ENCODE measurements around the gene PRLR. TPM values are rescaled to one million over a fixed set of nuclear protein-coding genes. Genes with fewer than 3 reads are reported as not detected.

Gene PRLR
- total RNA-seq, 1 experiment from 2014 or later, result 2.5 TPM

GRCh38 chr5:35153375-35153932 is 76.8 kb downstream of the PRLR start:
- Histone ChIP-seq H3T11ph (ENCODE audit: low read length) (no peak overlapping the region), H2AK5ac (ENCODE audit: insufficient read length, low read length) (no peak overlapping the region), H3K4ac (ENCODE audit: low read depth, low read length) (no peak overlapping the region), H2BK20ac (ENCODE audit: low read depth, low read length, poor library complexity, severe bottlenecking) (no peak overlapping the region), H3K23me2 (ENCODE audit: insufficient read length, low read depth, low read length, poor library complexity, severe bottlenecking) (no peaks in the 10 kb centered on the region), H3K9me3 (ENCODE audit: control insufficient read depth, low read depth, low read length) (no peaks in the 10 kb centered on the region), H3K9ac (ENCODE audit: extremely low read depth, insufficient read length, low read length) (no peak overlapping the region), H3K79me1 (ENCODE audit: insufficient read depth, low read depth, low read length, poor library complexity, severe bottlenecking) (no peaks in the 10 kb centered on the region), H3K18ac (ENCODE audit: insufficient read length, low read depth, low read length) (no peak overlapping the region), H4K5ac (ENCODE audit: insufficient read length, low read depth, low read length) (no peak overlapping the region), H3K4me2 (ENCODE audit: insufficient read depth, insufficient read length, low read length) (no peak overlapping the region), H2BK12ac (ENCODE audit: insufficient read length, low read depth, low read length) (no peak overlapping the region), H2BK120ac (ENCODE audit: low read depth, low read length, poor library complexity, severe bottlenecking) (no peak overlapping the region), H3K14ac (ENCODE audit: insufficient read depth, low read length) (no peak overlapping the region), H2BK5ac (ENCODE audit: insufficient read length, low read length) (no peak overlapping the region), H4K91ac (ENCODE audit: insufficient read length, low read depth, low read length) (no peak overlapping the region), H3K23ac (ENCODE audit: insufficient read length, low read depth, low read length) (no peak overlapping the region), H3K27ac (ENCODE audit: insufficient read length, low read depth, low read length) (no peak overlapping the region), H4K20me1 (ENCODE audit: control insufficient read depth, insufficient read depth, insufficient read length) (no peaks in the 10 kb centered on the region), H4K8ac (replicated peaks; ENCODE audit: insufficient read length, low read depth, low read length) (no peak overlapping the region), H3K4me1 (ENCODE audit: insufficient read depth, low read length) (no peaks in the 10 kb centered on the region), H3K27me3 (ENCODE audit: insufficient read depth, low read length) (no peaks in the 10 kb centered on the region), H2BK15ac (ENCODE audit: low read depth, low read length) (no peak overlapping the region), H2AFZ (ENCODE audit: low read length) (no peak overlapping the region), H3K79me2 (ENCODE audit: insufficient read depth, low read length) (no peaks in the 10 kb centered on the region), H3K56ac (ENCODE audit: insufficient read length, low read depth, low read length) (no peak overlapping the region)
- no peak for DNase-seq
- Mint-ChIP-seq H3K4me1 (peaks cover 11 to 13% of the 10 kb centered on the region in 2 experiments), H3K9me3 (no peaks in the 10 kb centered on the region; a peak in 1 of 5 replicates), H3K27me3 (ENCODE audit: low read depth) (no peaks in the 10 kb centered on the region), H3K36me3 (ENCODE audit: insufficient read depth in 1 of 3, low read depth in 3 of 3) (peaks cover 0 to 2% (median 0%) of the 10 kb centered on the region in 3 experiments; a peak in 1 of 7 replicates), H3K27ac (no peak overlapping the region), H3K4me3 (no peak overlapping the region)
- no CpG with 5 or more reads among the region's 2 CpGs for WGBS (ENCODE audit: extremely low coverage, insufficient read length, low lambda C conversion rate)
- TF ChIP-seq CTCF (conservative IDR thresholded peaks at IDR 0.05), result no peak
